HG03558 (cell line): ENCODE results near the gene USF3.

Source experiments
- ATAC-seq: cut with Tn5 transposase; IDR thresholded peaks from one replicate; pipeline ENCODE4 v1.9.1; 2021; ENCODE audit warnings: moderate number of reproducible peaks; ENCODE audit not compliant: unreplicated experiment; ENCODE audit errors: extremely low read depth

USF3 gene

GRCh38 chr3:113617726-113618125 is 78.7 kb downstream of the USF3 start:
- ATAC-seq: no peak

GRCh38 chr3:113615976-113616375 is 80.5 kb downstream of the USF3 start:
- no peak for ATAC-seq

GRCh38 chr3:113614402-113614801 is 82.0 kb downstream of the USF3 start:
- ATAC-seq: no peak

- no peak for ATAC-seq
Observed at GRCh38 chr3:113607219-113607596, 89.2 kb downstream of the USF3 start.

GRCh38 chr3:113606539-113607218 is 89.8 kb downstream of the USF3 start:
- ATAC-seq: peak; percentile 98

- no peak for ATAC-seq
Observed at GRCh38 chr3:113602836-113603235, 93.6 kb downstream of the USF3 start.

GRCh38 chr3:113602256-113602655 is 94.2 kb downstream of the USF3 start:
- ATAC-seq: no peak

GRCh38 chr3:113601240-113601639 is 95.2 kb downstream of the USF3 start:
- no peak for ATAC-seq

- no peak for ATAC-seq
Observed at GRCh38 chr3:113600418-113601182, 95.8 kb downstream of the USF3 start.
